GM18511 (cell line): ENCODE results near the gene HMHB1.

Source experiments
- ATAC-seq: cut with Tn5 transposase; IDR thresholded peaks from one replicate; pipeline ENCODE4 v1.9.1; 2021; ENCODE audit warnings: mild to moderate bottlenecking, moderate library complexity; ENCODE audit not compliant: unreplicated experiment

HMHB1 gene

DNA sequence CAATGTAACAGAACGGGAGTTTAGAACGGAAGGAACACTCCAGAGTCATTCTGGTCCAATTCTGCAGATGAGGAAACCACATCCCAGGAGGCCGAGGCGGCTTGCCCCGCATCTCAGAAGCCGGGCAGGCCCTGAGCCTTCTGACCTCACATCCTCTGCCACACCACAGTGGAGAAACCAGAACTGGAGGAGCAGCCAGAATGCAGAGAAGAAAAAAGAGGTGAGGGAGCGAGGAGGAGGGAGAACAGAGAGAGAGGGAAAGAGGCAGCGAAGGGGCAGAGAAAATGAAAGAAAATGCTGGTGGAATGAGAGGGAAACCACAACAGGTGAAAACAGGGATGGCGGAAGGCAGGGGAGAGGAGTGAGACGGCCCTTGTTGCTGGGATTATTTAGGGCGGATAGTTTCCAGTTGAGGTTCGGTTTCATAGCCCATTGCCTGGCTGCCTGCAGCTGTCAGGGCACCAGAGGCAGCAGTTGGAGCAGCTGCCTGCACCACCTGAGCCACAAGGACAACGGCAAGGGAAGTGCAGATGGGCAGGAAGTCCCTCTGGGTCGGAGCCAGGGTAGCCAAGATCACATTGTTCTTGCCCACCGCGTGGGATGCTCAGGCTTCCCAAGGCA lies at the start of gene HMHB1:
TSS of gene HMHB1 (plus strand) at position 77 of the 621 bp plus-strand sequence.
- peak; percentile 73 for ATAC-seq

DNA sequence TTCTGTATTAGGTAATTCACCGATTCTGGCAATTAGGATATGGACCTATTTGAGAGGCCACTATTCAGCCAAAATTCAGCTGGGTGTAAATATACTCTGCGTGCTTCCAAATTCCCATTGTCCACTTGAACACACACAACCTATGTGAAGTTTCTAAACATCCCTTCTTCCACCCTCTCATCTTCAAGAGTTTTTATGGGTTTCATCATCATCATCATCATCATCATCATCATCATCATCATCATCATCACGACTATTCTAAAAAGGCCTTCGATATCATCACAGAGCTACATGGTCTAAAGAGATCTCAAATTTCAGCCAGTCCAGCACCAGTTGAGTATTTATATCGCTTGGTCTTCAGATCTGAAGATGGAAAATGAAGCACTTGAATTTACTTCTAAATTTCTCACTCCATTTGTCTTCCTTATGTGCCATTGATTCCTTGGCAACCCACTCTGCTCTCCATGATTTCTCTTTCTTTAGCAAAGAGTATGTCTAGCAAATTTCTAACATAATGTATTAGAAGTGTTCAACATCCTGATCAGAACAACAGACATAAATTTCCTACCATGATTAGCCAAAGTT lies 49.2 kb upstream of the HMHB1 start:
- ATAC-seq = no peak

DNA sequence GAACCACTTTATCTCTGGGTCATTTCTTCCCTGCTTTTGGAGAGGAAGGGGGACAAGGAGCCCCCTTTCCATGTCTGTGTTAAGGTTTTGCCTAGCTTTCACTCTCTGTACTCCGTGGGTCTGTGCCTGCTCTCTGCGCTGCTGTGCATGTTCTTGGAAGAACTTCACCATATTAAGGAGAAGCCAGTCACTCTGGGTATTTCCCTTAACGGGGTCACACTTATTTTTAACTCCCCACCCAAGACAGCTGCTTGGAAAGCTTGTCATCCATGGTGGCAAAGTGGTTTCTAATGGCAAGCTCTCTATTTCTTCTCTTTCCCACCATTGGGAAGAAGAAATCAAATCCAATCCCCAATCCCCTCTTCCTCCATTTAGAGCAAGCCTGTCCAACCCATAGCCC lies 44.8 kb upstream of the HMHB1 start:
- no peak for ATAC-seq

DNA sequence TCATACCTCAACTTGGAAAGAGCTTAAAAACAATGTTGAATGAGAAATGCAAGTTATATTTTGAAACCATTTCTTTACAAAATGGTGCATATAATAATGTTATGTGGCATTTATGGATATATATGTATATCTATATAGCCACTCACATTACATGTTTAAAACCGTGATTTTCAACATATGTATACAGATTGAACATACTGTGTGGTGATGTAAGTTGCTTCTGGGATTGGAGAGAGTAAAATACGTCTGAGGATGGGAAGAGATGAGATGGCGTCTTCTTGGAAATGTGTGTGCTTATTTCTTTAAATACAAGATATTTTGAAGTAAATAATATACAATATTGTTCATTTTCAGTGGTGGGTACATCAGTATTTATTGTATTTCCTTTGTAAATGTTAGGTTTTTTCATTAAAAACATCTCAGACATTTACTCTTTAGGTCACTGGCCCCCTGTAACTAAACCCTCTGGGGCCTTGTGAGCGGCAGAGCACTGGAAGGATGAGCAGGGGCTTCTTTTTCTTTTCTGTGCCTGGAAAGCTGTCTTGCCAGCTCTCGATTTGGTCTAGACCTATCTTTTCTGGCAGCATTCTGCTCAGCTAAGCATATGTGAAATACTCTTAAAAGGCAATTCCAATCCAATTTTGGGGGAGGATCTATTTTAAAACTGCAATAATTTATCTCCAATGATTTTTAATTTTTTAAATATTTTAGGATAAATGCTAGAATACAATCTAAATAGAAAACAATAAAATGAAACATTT lies 42.8 kb upstream of the HMHB1 start:
- ATAC-seq = no peak

DNA sequence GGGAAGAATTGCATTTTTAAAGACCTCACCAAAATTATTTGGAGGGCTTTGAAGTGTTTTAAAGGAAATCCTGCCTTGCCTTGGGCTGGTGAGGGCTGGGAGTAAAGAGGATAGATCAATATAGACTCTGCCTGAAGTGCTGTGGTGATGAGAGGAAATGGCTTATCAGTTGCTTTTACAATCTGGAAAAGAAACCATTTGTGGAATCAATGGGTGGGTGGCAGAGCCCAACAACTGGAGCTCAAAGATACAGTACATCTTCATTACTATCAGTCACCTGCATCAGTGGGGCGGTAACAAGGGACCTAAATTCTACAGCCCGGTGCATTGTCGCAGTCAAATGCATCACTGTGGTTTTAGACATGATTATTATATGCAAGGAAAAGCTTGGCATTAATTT lies 41.5 kb upstream of the HMHB1 start:
- no peak for ATAC-seq

DNA sequence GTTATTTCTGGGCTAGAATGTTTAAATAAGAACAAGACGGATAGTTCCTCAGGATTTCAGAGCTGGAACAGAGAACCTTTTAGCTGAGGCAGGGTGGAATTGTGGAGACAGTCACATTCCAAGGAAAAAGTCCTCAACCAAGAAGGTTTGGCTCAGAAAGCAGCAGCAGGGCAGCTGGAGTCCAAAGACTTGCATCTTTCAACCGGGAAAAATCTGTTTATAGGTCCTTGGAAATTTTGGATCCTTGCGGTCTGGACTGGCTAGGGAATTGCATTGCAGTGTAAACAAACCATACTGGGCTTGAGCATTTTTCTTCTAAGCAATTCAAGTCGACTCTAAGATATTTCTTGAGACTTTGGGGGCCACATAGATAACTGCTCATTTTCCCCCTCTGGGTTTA lies 40.8 kb upstream of the HMHB1 start:
- ATAC-seq = no peak

DNA sequence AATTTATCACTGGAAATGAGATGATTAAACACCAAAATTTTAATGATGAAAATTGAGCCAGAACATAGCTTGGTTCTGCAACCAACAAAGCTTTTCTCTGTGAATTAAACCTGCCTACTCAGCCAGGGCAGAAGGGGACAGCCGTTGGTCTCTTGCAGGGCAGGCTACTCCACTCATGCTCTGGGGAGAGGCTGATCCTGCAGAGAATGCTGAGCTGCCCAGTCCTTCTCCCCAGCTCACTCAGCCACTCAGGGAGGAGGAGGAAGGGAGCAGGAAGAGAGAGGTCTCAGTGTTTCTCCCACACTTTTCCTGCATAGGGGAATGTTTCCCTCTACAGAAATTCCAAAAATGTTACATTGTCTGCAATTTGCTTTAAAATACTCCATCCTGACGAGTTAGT lies 40.4 kb upstream of the HMHB1 start:
- no peak for ATAC-seq

DNA sequence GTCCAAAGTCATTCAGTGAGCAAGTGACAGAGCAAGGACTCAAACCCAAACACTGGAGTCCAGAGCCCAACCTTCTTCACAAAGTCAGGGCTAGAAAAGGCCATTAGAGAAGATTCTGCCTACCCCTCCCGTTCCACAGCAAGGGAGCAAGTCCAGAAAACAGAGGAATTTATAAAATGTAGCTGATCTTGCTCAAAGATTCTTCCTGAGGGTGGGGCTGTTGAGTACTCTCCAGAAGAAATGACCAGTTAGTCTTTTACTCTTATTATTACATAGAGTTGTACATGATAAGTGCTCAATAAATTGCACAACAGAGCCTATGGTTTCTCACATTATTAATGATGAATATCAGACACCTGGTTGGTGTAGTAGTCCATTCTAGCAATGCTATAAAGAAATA lies 39.3 kb upstream of the HMHB1 start:
- ATAC-seq = no peak

DNA sequence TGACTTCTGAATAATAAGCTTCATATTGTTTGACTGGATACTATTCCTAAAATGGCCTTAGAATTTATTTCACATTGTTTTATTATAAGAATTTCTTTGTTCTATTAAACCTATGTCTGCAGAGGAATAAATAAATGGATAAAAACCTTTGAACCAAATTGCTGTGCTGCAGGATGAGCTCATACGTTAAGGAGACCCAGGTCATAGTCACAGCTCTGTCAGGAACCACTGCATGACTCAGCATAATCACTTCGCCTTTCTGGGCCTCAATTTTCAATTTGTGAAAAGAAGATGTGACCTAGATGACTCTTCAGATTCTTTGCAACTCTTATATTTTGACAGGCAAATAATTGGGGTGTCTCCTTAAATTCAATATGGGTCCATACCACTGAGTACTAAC lies 36.7 kb upstream of the HMHB1 start:
- peak; percentile 58 for ATAC-seq

DNA sequence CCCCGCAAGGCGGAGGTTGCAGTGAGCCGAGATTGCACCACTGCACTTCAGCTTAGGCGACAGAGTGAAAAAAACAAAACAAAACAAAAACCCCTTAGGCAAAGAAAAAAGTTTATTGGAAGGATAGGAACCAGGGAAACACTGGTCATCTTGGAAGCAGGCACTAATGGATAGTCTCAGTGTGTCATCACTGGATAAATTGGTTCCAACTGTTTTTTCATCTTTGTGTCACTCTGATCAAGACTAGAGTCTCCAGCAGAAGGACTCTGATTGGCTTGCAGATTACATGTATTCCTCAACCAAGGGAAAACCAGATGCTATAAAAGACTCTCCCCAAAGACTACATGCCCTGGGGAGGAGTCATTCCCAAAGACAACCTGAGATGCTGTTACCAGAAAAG lies 35.0 kb upstream of the HMHB1 start:
- no peak for ATAC-seq

DNA sequence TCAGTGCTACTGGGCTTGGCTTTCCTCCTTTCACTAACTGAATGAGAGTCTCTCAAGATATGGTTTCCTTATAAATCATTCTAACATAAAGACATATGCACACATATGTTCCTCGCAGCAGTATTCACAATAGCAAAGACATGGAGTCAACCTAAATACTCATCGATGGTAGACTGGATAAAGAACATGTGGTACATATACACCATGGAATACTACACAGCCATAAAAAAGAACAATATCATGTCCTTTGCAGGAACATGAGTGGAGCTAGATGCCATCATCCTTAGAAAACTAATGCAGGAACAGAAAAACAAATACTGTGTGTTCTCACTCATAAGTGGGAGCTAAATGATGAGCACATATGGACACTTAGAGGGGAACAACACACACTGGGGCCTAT lies 32.5 kb upstream of the HMHB1 start:
- no peak for ATAC-seq

DNA sequence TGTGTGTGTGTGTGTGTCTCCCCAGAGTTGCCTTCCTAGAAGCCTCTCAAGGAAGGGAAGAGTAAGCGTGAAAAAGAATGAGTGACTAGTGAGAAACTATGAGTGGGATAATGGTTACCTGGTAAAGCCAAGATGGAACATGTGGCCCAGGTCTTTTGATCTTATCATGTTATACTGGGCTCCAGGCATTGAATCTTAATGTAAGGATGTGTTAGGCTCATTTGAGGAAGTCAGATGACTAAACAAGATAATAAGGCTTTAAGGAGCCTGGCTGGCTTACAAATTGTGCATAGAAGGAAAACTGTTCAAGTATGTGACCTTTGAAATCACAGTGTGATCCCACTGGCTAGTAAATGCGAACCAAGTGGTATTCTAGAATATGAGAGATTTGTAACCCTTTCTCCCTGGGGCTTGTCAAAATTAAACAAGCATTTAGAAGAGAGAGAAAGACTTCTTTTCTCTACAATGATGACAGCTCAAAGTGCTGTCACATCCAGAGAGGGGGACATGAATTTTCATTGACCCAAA lies 29.9 kb upstream of the HMHB1 start:
- no peak for ATAC-seq

DNA sequence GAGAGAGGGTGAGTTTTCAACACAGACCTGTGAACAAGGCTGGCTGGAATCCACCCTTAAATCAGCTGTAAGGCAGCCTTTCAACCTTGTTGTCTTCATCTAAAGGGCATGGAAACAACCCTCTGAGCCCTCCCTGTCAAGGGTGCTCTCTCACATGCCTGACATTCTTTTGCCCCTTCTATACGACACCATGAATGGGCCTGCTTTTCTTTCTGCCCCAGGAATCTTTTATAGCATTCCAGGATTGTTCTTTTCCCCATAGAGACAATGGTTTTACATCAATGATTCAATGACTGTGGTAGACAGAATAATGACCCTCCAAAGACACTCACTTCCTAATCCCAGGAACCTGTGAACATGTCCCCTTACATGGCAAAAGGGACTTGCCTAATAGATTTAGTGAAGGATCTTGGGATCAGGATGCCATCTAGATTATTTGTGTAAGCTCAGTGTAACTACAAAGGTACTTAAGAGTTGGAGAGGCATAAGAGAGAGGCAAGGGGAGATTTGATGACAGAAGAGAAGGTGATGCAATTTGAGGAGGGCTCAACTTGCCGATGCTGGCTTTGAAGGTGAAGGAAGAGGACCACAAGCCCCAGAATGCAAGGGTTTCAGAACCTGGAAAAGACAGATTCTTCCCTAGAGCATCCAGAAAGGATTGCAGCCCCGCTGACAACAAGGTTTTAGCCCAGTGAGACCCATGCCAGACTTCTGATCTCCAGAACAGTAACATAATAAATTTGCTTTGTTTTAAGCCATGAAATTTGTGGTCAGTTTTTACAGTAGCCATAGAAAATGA lies 29.2 kb upstream of the HMHB1 start:
- ATAC-seq = no peak

DNA sequence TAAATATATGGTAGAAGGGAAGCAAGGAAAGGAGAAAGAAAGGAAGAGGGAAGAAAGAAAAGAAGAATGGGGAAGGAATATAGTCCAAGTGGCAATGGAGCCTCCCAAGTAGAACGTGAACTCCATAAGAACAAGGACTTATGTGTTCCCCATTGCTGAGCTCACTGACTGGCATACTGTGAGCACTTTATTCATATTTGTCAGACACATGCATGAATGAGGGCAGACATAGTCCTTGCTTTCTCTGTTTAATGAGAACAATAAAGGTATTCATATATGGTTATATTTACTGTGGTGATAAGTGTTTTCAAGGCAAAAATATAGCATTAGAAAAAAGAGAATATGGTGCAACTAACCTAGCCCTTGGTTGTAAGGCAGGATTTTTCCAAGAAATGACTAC lies 23.6 kb upstream of the HMHB1 start:
- ATAC-seq = no peak

DNA sequence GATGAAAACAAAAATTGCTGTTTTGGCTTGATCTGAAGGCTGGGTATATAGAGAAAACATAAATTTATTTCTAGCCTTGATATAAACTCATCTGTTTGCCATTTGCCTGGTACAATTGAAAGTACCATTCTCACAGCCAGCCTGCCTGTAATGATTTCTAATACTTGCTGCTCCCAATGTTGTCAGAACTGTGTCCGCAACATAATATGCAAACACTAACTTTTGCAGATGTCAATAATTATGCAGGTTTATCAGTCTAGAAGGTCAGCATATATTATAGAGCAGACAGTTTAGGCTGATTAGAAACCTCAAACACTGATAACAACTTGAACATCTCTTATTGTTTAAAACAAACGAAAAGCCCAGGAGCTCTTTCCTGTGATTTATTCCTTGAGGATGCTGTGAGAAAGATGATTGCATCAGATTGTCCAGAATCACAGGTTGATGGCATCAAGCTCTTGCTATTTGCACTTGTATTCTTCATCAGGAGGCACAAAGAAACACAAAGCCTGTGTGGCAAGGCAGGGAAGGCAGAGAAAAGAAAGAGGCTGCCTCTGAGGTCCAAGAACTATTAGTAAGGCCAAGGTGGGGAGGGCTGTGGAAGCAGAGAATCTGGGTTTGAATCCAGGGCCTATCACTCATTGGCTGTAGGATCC lies 21.4 kb upstream of the HMHB1 start:
- ATAC-seq = no peak

DNA sequence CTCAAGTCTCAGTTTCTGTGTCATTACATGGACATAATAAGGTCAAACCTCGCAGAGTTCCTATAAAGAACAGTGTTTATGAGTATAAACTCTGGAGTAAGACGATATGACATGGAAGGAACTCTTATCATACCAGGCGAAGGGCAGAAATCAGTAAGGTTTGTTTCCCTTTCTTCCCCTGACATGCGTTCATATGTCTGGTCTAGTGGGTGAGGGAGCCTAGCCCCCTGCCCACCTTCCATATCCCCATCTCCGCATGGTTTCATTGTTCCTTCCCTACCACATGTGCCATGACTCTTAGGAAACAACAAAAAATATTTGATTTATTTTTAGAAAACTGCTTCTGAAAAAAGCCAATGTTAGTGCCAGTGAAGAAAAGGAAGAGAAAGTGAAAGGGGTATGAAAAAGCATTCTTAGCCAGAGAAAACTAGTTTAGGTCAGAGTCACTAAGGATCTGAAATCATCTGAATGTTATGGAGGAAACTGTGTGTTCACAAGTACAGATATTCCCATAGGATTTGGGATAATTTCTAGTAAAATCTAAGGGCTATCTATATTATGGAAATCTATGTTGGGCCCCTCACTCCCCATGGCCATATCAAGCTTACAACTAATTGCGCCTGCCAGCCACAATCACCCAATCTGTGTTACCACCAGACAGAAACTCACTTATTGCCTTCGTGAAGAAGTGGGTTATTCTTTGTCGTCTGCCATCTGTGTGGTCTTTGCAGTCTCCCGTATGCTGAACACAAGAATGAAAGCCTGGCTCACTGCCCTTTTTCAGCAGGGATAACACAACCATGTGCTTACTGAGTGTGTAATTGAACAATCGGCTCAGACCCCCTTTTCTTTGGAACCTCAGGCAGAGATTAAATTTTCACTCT lies 19.9 kb upstream of the HMHB1 start:
- peak; percentile 66 for ATAC-seq

DNA sequence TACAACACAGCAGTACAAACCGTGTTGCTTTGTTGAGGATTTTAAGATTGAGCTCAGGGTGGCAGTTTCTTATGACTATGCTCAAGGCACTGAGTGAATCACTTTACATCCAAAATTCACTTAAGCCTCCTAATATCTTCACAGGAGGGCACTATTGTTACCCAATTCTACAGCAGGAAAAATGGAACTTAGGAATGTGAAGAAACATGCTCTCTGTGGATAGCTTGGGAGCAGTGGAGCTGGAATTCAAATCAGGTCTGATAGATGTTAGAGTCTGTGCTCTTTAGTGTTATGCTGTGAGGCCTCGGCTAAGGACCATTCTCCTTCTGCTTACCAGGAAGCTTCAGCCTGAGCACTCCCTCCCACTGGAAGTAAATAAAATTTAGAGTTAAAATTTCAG lies 18.7 kb upstream of the HMHB1 start:
- no peak for ATAC-seq

DNA sequence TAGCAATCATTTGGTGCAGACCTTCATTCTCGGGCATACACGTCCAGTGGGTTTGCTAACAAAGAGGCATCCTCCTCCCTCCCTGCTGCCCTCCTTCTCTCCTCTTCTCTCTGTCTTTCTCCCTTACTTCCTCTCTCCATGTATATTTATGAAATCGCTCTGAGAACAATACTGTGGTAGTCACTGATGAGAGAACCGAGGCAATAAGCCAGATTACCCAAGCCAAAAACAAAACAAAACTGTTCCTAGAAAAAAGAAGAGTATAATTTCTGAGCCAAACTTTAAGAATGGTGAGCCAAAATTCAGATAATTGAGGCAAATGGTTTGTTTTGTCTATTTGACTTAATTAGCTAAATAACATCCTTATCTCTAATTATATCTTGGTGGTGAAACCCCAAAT lies 15.8 kb upstream of the HMHB1 start:
- no peak for ATAC-seq

DNA sequence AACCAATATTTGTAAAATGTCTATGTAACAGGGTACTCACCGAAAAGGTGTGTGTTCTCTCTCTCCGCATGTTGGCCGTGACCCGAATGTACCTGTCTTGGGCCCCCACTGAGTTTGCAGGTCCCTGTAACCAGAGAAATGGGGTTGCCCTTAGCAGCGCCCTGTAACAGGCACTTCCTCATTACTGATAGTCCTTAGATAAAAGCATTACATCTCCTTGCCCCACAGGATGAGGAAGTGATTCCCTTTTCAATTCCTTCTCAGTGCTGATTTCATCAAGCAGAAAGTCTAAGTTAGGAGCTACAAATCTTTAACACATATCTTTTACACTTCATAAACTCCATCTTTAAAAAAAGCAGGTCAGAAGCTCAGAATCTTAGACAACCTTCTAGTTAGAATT lies 15.2 kb upstream of the HMHB1 start:
- ATAC-seq = no peak

DNA sequence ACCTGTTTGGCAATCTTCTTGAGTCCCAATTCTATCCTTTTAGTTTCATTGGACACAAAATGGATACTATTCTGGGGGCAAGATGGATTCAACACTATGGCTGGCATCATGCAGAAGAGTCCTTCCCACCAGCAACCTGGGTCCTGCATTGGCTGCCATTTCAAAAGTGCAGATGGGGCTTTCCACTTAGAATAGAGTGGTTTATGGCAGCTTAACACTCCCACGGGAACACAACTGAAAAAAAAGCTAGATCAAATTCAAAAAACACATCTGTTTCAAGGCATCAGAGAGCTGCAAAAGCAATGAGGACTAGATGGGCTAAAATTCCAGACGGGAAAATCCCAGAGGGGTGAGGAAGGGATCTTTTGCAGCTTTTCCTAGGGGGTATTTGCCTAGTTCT lies 11.2 kb upstream of the HMHB1 start:
- ATAC-seq = no peak
